ENCODE measurements around the gene ENPP3.

Gene ENPP3

DNA sequence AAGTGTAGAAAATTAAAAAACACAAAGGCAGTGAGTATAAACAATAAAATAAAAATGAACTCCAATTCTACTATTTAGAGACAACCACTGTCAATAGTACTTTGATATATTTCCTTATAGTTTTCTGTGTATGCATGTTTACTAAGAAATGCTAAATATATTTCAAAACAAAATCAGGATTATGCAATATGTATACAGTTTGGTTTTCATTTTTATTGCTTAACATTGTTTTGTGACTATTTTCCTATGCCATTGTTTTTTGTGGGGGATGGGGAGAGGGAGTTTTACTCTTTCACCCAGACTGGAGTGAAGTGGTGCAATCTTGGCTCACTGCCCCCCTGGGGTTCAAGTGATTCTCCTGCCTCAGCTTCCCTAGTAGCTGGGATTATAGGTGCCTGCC, 44.5 kb downstream of the ENPP3 start:
- no peak for DNase-seq (ENCODE audit: low read depth)
- TF ChIP-seq, protein P1, sequence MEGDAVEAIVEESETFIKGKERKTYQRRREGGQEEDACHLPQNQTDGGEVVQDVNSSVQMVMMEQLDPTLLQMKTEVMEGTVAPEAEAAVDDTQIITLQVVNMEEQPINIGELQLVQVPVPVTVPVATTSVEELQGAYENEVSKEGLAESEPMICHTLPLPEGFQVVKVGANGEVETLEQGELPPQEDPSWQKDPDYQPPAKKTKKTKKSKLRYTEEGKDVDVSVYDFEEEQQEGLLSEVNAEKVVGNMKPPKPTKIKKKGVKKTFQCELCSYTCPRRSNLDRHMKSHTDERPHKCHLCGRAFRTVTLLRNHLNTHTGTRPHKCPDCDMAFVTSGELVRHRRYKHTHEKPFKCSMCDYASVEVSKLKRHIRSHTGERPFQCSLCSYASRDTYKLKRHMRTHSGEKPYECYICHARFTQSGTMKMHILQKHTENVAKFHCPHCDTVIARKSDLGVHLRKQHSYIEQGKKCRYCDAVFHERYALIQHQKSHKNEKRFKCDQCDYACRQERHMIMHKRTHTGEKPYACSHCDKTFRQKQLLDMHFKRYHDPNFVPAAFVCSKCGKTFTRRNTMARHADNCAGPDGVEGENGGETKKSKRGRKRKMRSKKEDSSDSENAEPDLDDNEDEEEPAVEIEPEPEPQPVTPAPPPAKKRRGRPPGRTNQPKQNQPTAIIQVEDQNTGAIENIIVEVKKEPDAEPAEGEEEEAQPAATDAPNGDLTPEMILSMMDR (IDR thresholded peaks at IDR 0.05; ENCODE audit: insufficient read depth, low read depth, low read length, missing control alignments) = no peak
- H3K4me3 ChIP-seq (ENCODE audit: low read length) = no peak overlapping the region

DNA sequence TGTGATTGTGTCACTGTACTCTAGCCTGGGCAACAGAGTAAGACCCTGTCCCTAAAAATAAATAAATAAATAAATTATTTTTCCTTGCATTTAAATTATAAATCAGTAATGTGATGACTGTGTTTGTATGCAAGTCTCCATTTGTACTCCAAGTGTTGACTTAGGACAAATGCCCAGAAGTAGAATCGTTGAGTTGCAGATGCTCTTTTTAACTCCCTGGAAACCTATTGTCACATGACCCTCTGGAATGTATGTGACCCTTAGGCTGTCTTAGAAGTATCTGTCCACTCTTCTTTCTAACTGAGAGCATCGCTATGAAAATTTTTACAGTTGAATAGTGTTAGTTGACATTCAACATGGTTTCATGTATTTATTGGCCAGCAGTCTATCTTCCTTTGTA, 45.3 kb downstream of the ENPP3 start:
- TF ChIP-seq, protein P1 (IDR thresholded peaks at IDR 0.05; ENCODE audit: insufficient read depth, low read depth, low read length, missing control alignments) = no peak
- DNase-seq (ENCODE audit: low read depth) = peak; percentile 6
- no peak overlapping the region for H3K4me3 ChIP-seq (ENCODE audit: low read length)

DNA sequence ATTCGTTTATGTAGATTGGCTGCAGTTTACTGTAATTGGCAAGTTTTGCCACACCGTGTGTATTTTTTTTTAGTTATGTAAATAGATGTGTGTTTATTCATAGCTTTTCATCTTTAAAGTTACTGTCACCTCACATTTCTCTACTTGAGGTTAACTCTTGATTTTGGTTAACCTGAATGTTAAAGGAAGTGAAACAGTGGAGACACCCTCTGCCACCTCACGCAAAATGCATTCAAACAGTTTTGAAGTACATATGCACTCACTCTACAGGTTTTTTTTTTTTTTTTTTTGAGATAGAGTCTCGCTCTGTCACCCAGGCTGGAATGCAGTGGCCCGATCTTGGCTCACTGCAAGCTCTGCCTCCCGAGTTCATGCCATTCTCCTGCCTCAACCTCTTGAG, 46.4 kb downstream of the ENPP3 start:
- H3K4me3 ChIP-seq (ENCODE audit: low read length) = no peak overlapping the region
- DNase-seq (ENCODE audit: low read depth) = peak; percentile 26
- TF ChIP-seq, protein P1 (IDR thresholded peaks at IDR 0.05; ENCODE audit: insufficient read depth, low read depth, low read length, missing control alignments) = no peak

DNA sequence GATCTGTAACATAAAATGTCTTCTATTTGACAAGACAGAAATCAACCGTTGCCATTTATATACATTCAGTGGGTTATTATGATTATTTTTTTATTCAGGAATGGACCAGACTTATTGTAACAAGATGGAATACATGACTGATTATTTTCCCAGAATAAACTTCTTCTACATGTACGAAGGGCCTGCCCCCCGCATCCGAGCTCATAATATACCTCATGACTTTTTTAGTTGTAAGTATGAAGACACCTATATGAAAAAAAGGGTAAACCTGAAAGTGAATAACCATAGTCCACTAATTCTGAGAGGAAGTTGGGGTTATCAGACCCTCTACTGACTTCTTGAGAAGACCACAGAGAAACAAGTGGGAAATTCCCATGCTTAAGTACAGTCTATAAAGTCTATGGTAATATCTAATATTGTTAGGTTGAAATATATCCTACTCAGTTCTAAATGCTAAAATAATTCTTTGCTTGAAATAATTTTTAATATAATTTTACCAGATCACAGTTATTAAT, 48.2 kb downstream of the ENPP3 start:
- no peak overlapping the region for H3K4me3 ChIP-seq (ENCODE audit: low read length)
- TF ChIP-seq, protein P1 (IDR thresholded peaks at IDR 0.05; ENCODE audit: insufficient read depth, low read depth, low read length, missing control alignments) = no peak
- no peak for DNase-seq (ENCODE audit: low read depth)

DNA sequence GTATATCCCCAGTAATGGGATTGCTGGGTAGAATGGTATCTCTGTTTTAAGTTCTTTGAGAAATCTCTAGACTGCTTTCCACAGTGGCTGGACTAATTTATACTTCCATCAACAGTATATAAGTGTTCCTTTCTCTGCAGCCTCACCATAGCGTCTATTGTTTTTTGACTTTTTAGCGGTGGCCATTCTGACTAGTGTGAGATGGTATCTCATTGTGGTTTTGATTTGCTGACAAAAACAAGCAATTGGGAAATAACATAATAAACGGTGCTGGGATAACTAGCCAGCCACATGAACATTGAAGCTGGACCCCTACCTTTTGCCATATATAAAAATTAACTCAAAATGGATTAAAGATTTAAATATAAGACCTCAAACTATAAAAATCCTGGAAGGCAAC, 49.9 kb downstream of the ENPP3 start:
- TF ChIP-seq, protein P1 (IDR thresholded peaks at IDR 0.05; ENCODE audit: insufficient read depth, low read depth, low read length, missing control alignments) = no peak
- no peak overlapping the region for H3K4me3 ChIP-seq (ENCODE audit: low read length)
- DNase-seq (ENCODE audit: low read depth) = no peak

DNA sequence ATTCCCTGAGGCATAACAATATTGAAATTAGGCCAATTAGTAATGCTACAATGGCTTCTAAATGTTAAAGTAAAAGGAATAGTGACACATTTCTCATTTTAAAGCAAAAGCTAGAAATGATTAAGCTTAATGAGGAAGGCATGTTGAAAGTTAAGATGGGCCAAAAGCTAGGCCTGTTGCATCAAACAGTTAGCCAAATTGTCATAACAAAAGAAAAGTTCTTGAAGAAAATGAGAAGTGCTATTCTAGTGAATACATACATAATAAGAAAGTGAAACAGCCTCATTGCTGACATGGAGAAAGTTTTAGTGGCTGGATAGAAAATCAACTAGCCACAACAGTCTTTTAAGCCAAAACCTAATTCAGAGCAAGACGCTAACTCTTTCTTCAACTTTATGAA, 51.2 kb downstream of the ENPP3 start:
- no peak overlapping the region for H3K4me3 ChIP-seq (ENCODE audit: low read length)
- TF ChIP-seq, protein P1 (IDR thresholded peaks at IDR 0.05; ENCODE audit: insufficient read depth, low read depth, low read length, missing control alignments) = no peak
- no peak for DNase-seq (ENCODE audit: low read depth)

DNA sequence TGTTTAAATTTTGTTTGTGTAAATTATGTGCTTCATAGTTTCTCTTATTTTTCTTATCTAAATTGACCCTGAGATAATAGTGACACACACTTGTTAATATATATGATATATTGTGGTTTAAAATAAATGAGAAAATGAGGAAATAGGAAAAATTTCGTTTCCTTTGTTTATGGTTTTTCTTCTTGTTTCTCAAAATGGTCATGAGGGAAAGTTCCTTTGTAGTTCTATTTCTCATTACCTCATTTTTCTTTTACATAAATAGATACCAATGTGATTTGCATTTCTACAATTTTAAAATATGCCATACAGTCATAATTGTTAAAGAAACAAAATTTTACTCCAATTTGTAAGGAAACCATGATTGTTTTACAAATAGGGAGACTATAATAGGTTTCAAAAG, 54.9 kb downstream of the ENPP3 start:
- TF ChIP-seq, protein P1 (IDR thresholded peaks at IDR 0.05; ENCODE audit: insufficient read depth, low read depth, low read length, missing control alignments) = no peak
- no peak for DNase-seq (ENCODE audit: low read depth)
- H3K4me3 ChIP-seq (ENCODE audit: low read length) = no peak overlapping the region

Data from epithelial cell of esophagus (primary cell).